Measurements from ENCODE around the gene AGPAT3.

GRCh38 chr21:43943512-43944077 lies 78.6 kb downstream of the AGPAT3 start:
- TF ChIP-seq ZBTB4 (CRISPR knock-in tag; IDR thresholded peaks at IDR 0.05) (no peak), CTCF (IDR thresholded peaks at IDR 0.05 in 2 of 3, conservative IDR thresholded peaks at IDR 0.05 in 1 of 3; ENCODE audit: control insufficient read depth in 2 of 3, extremely low read depth in 1 of 3, insufficient read depth in 1 of 3, low read depth in 3 of 3, low read length in 3 of 3) (no peak), BCL3 (IDR thresholded peaks at IDR 0.05; ENCODE audit: borderline replicate concordance, insufficient read depth, low read depth, low read length, poor library complexity, severe bottlenecking) (no peak), SRF (IDR thresholded peaks at IDR 0.05; ENCODE audit: low read depth in 2 of 2, low read length in 2 of 2) (no peak), BACH1 (IDR thresholded peaks at IDR 0.05; ENCODE audit: borderline replicate concordance) (no peak), MYC (IDR thresholded peaks at IDR 0.05; ENCODE audit: insufficient read depth, insufficient read length, insufficient replicate concordance, low read length, severe bottlenecking) (no peak), IRF3 (IDR thresholded peaks at IDR 0.05) (no peak), SMC3 (IDR thresholded peaks at IDR 0.05; ENCODE audit: borderline replicate concordance, low read length) (no peak)
